Measurements from ENCODE around the gene CRADD. TPM values are rescaled to one million over a fixed set of nuclear protein-coding genes. Genes with fewer than 3 reads are reported as not detected.

CRADD gene
- total and polyA plus RNA-seq, 10 of the 15 experiments (the other 5 are each of a cell fraction or from before 2014, with no cell fraction given) = 7.6 to 15.5 (median 11.7) TPM

GRCh38 chr12:93763746-93764147 is 86.6 kb downstream of the CRADD start:
- FAIRE-seq (no peak), ATAC-seq (no peak)
- RAD21 ChIA-PET (ENCODE audit: unreplicated experiment) = no interaction called here

More at GRCh38 chr12:93763746-93764147, 86.6 kb downstream of the CRADD start:
- TF ChIP-seq, protein P1, sequence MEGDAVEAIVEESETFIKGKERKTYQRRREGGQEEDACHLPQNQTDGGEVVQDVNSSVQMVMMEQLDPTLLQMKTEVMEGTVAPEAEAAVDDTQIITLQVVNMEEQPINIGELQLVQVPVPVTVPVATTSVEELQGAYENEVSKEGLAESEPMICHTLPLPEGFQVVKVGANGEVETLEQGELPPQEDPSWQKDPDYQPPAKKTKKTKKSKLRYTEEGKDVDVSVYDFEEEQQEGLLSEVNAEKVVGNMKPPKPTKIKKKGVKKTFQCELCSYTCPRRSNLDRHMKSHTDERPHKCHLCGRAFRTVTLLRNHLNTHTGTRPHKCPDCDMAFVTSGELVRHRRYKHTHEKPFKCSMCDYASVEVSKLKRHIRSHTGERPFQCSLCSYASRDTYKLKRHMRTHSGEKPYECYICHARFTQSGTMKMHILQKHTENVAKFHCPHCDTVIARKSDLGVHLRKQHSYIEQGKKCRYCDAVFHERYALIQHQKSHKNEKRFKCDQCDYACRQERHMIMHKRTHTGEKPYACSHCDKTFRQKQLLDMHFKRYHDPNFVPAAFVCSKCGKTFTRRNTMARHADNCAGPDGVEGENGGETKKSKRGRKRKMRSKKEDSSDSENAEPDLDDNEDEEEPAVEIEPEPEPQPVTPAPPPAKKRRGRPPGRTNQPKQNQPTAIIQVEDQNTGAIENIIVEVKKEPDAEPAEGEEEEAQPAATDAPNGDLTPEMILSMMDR (IDR thresholded peaks at IDR 0.05 in 2 of 3, conservative IDR thresholded peaks at IDR 0.05 in 1 of 3; ENCODE audit: control insufficient read depth in 2 of 3, extremely low read depth in 1 of 3, insufficient read depth in 1 of 3, low read depth in 3 of 3, low read length in 3 of 3) = 0 out of 6 replicates have a peak, but pooled peaks of 1 of the 3 experiments have one; percentile 13
- TF ChIP-seq RUNX3 (IDR thresholded peaks at IDR 0.05; ENCODE audit: low read length) (0 out of 2 replicates have a peak, but pooled peaks have one; percentile 9), EP300 (IDR thresholded peaks at IDR 0.05; ENCODE audit: borderline replicate concordance in 1 of 2, control insufficient read depth in 1 of 2, low read depth in 2 of 2, low read length in 2 of 2) (no peak), RAD21 (IDR thresholded peaks at IDR 0.05; ENCODE audit: insufficient read depth, low read depth, low read length) (0 out of 2 replicates have a peak, but pooled peaks have one; percentile 13)
- H3K4me2 ChIP-seq (ENCODE audit: control insufficient read depth, insufficient read depth) = no peak overlapping the region
- H3K4me1 ChIP-seq (ENCODE audit: control insufficient read depth, insufficient read depth, low read length) = no peaks in the 10 kb centered on the region
- H3K9ac ChIP-seq (ENCODE audit: control insufficient read depth, insufficient read depth, low read length) = no peak overlapping the region
- no peaks in the 10 kb centered on the region for H4K20me1 ChIP-seq (ENCODE audit: control insufficient read depth, insufficient read depth)
- H2AFZ ChIP-seq (ENCODE audit: control insufficient read depth, low read depth, low read length) = no peak overlapping the region
- H3K36me3 ChIP-seq (ENCODE audit: control insufficient read depth in 2 of 2, insufficient read depth in 2 of 2, low read length in 1 of 2) = no peaks in the 10 kb centered on the region
- DNase-seq (ENCODE audit: low read depth, low spot score) = no peak
- no peaks in the 10 kb centered on the region for H3K27me3 ChIP-seq (replicated peaks in 1 of 2; ENCODE audit: control insufficient read depth in 2 of 2, insufficient read depth in 2 of 2, low read length in 1 of 2)
- no peaks in the 10 kb centered on the region for H3K9me3 ChIP-seq (replicated peaks; ENCODE audit: control insufficient read depth, insufficient read depth, low read length)
- no TSS peak for BruUV-seq (replicated peaks)
- no peak overlapping the region for H3K27ac ChIP-seq (ENCODE audit: control insufficient read depth, insufficient read depth)
- ChIA-PET POLR2A (no interaction called here), CTCF (interaction anchor here (0.8 kb wide), 1 partner anchor 195 kb away, joined by 3 read pairs; no protein-coding TSS in a partner anchor), SMC1A (ENCODE audit: uncharacterized antibody, unreplicated experiment) (no interaction called here)
- no peaks in the 10 kb centered on the region for H3K79me2 ChIP-seq (ENCODE audit: control insufficient read depth, insufficient read depth, low read length)
- H3K4me3 ChIP-seq = no peak overlapping the region
- in situ Hi-C loops (cut with MboI) = no loop called here
- WGBS (ENCODE audit: insufficient coverage, insufficient replicate concordance, low lambda C conversion rate, missing lambda C conversion rate) = 48% methylated on average over 3 of the region's 3 CpGs
- intact Hi-C loops (cut with micrococcal nuclease; ENCODE audit: unreplicated experiment) = no loop called here

All from GM12878 (cell line).